ENCODE measurements around the gene GATAD2B.
"Not testable (repeated sequence)": the region's sequence is repeated elsewhere in the genome, so short reads cannot be mapped to it uniquely, and the experiment has no call there.

GATAD2B gene

DNA sequence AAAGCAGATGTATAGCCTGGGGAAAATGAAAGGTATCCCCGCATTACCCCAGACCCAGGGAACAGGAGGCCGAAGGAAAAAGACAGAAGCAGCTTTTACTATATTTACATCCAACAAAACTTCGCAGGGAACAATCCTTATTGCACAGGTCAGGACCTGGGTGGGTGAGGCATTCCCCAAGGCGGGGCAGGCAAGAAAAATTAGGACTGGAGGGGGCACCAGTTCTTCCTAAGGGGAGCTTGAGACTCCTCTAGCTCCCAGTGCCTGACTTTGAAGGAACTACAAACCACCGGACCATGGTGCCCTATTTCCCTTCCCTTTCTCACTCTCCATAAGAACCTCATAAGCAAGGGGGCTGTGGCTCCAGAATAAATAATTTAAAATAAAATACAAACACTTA is 6.7 kb upstream of the GATAD2B start:
- DNase-seq = no peak

- DNase-seq = peak; percentile 35
These were observed 6.1 kb upstream of the GATAD2B start for GRCh38 chr1:153928791-153929341.

GRCh38 chr1:153928245-153928644 is 5.5 kb upstream of the GATAD2B start:
- DNase-seq = no peak

GRCh38 chr1:153926405-153926804 is 3.6 kb upstream of the GATAD2B start:
- no peak for DNase-seq

- peak; percentile 91 for DNase-seq
These were observed 448 bp downstream of the GATAD2B start for GRCh38 chr1:153922076-153922971.

DNA sequence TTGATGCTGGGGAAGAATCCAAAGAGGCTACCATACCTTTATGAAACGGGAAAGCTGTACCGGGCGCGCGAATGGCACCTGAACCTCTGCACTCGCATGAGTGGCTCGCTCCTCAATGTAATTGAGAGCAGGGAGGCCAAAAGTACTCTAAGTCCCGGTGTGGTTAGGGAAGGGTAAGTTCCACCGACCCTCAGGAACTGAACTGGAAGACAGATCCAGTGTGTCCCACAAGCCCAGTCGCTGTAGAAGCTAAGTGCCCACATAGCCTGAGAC is 1.0 kb downstream of the GATAD2B start:
- peak; percentile 61 for DNase-seq

DNA sequence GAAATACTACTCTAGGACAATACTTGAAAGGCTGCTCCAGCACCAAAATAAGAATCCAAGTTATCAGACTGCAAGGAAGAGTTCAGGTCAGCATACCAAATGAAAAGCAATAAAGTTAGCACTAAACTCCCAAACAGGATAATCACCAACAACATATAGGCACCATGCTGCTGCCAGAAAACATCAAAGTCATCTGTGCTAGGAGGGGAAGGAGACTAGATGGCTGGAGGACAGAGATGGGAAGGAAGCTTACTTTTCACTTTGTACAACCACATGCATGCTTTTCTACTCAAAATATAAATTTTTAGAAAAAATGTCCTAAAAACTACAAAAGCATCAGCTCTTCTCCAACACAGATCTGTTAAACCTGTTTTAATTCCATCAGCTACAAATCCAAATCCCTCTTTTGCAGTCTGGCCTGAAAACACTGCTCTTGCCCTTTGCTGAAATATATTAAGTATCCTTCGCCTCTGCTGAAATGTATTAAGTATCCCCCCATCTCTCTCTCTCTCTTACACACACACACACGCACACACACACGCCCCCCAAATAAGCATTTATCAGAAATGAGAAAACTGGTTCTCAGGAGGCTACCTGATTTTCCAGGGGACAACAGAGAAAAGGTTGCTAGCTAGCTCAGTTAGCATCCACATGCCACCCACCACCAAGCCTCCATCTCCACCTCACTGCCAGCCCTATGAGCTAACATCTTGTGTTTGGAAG is 1.5 kb downstream of the GATAD2B start:
- DNase-seq = no peak

DNA sequence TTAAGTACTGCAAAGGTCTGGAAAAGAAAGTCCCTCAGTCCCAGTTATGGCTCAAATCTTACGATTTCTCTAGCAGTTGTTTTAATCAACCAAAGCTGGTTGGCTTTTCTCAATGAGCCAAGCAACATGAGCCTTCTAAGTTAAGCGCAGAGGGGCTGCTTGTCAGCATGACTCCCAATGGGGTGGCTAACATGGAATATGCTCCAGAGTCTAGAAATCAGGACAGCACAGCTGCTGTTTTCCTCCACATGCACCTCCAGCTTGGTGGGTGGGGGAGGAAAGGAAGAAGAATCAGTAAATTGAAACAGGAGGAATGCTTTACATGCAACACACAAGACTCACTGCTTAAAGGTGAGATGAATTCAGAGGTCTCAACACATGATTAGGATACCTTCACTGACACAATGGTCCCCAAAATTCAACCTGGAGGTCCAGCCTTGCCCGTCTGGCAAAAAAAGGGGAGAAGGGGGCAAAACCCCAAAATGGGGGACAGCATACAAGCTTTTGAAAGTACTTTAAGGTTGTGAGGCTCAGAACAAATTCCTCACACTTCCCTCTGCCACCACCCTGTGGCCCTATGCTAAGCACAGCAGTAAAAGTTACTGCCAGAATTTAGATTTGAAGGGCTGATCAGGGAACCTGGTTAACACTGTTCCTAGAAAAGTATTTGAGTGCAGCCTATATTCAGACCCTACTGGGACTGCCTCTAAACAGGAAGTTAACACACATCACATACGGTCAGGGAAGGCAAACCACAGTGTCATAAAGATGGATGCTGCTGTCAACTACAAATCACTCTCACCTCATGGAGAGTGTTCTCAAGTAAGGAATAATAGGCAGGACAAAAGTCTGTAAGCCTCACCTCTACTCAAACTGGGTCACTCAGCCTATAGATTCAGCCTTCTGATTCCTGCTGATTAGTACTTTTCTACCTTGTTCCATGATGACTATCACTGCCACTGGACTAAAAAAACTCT is 2.6 kb downstream of the GATAD2B start:
- peak; percentile 49 for DNase-seq

DNA sequence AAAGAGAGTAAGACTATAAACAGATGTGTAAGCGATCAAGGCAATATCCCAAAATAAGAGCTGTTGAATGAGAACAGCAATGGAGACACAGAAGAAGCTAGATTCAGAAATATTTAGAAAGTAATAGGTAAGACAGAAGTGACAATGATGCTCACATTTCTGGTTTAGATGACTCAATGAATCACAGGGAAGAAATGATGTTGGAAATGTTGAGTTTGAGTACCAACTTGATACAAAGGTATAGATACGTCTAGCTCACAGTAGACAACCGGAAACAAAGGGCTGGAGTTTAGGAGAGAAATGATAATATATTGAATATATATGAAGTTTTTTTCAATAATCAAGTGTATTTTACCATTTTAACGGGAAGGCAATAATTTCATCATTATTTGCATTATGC is 6.5 kb downstream of the GATAD2B start:
- no peak for DNase-seq

DNA sequence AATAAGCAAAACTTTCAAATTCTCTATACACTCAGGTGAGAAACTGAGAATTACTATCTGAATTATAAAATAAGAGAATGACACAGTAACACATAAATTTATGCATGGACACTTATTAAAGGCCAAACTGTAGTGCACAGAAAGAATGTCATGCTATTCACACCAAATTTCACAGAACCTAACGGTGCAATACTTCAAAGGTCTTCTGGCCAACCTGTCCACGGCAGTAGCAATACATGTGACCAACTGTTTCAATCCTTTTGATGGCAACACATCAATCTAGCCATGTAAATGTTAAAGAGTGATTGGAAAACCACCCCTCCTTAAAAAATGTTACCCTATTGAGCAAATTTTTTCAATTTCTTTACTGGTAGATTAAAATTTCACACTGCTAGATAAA is 10.4 kb downstream of the GATAD2B start:
- no peak for DNase-seq

GRCh38 chr1:153910560-153910959 is 12.2 kb downstream of the GATAD2B start:
- DNase-seq = not testable (repeated sequence)

- no peak for DNase-seq
These were observed 14.7 kb downstream of the GATAD2B start for GRCh38 chr1:153908071-153908470.

GRCh38 chr1:153907134-153907533 is 15.6 kb downstream of the GATAD2B start:
- no peak for DNase-seq

DNA sequence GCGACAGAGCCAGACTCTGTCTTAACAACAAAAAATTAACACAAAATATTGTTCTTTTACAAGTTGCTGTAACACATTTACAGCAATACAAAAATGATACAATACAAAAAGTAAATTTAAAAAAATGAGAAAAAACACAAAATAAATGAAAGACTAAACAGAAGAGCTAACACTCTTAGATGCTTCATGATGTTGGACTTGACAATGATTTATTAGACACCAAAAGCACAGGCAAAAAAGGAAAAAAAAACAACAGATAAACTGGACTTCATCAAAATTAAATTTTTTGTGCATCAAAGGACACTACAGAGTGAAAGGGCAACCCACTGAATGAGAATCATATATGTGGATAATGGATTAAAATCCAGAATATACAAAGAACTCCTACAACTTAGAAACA is 16.4 kb downstream of the GATAD2B start:
- no peak for DNase-seq

DNA sequence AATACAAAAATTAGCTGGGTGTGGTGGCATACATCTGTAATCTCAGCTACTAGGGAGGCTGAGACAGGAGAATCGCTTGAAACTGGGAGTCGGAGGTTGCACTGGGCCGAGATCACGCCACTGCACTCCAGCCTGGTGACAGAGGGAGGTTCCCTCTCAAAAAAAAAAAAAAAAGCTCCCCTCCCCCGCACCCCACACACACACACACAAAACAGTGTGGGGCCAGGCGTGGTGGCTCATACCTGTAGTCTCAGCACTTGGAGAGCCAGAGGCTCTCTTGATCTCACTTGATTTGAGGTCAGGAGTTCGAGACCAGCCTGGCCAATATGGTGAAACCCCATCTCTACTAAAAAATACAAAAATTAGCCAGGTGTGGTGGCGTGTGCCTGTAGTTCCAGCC is 16.9 kb downstream of the GATAD2B start:
- DNase-seq = not testable (repeated sequence)

DNA sequence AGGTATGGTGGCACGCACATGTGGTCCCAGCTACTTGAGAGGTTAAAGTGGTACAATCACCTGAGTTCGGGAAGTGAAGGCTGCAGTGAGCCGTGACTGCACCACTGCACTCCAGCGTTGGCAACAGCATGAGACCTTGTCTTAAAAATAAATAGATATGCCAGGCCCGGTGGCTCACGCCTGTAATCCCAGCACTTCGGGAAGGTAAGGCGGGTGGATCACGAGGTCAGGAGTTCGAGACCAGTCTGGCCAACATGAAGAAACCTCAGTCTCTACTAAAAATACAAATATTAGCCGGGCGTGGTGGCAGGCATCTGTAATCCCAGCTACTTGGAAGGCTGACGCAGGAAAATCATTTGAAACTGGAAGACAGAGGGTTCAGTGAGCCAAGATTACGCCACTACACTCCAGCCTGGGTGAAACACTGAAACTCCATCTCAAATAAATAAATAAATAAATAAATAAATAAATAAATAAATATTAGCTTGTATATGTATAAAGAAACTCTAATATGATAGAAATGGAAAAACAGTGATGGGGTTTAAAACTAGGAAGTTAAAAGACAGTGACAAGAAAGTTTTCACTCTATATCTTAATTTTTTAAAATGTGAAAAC is 18.8 kb downstream of the GATAD2B start:
- DNase-seq = no peak

- DNase-seq = no peak
These were observed 23.3 kb downstream of the GATAD2B start for GRCh38 chr1:153899509-153899908.

- DNase-seq = not testable (repeated sequence)
These were observed 26.9 kb downstream of the GATAD2B start for GRCh38 chr1:153895866-153896265.

DNA sequence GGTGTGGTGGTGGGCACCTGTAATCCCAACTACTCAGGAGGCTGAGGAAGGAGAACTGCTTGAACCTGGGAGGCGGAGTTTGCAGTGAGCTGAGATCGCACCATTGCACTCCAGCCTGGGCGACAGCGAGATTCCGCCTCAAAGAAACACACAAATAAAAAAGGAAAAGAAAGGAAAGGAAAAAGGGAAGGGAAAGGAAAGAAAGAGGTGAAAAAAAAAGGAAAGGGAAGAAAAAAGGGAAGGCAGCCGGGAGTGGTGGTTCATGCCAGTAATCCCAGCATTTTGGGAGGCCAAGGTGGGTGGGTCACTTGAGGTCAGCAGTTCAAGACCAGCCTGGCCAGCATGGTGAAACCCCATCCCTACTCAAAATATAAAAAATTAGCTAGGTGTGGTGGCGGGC is 31.7 kb downstream of the GATAD2B start:
- not testable (repeated sequence) for DNase-seq

GRCh38 chr1:153888533-153888932 is 34.2 kb downstream of the GATAD2B start:
- no peak for DNase-seq

DNA sequence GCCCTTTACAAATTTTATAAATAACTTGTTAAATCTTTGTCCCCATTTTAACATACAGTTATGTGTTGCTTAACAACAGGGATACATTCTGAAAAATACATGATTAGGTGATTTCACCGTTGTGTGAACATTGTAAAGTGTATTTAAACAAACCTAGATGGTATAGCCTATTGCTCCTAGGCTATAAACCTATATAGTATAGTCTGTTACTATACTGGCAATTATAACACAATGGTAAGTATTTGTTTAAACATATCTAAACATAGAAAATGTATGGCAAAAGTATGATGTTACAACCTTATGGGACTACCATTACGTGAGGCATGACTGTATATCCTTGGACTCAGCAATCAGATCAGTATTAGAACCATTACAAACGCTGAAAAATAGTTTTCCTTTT is 36.6 kb downstream of the GATAD2B start:
- no peak for DNase-seq

- DNase-seq = no peak
These were observed 39.5 kb downstream of the GATAD2B start for GRCh38 chr1:153883223-153883622.

All from islet precursor cell (in vitro differentiated cells).